T-helper 2 cell (primary cell): Measurements from ENCODE around the gene ALG6.
"Not testable (repeated sequence)": the region's sequence is repeated elsewhere in the genome, so short reads cannot be mapped to it uniquely, and the experiment has no call there.

Experiments used
- DNase-seq, 5 experiments: peaks; one replicate each; pipeline versions ENCODE4 v3.0.0 to v3.0.0-alpha.2; 2012 to 2022

Gene ALG6

GRCh38 chr1:63418101-63418500 lies 50.7 kb downstream of the ALG6 start:
- no peak for DNase-seq

GRCh38 chr1:63420746-63421145 lies 53.3 kb downstream of the ALG6 start:
- not testable (repeated sequence) for DNase-seq

- no peak for DNase-seq
Observed at GRCh38 chr1:63423649-63424048, 56.2 kb downstream of the ALG6 start.

- no peak for DNase-seq
Observed at GRCh38 chr1:63428815-63429214, 61.4 kb downstream of the ALG6 start.

- DNase-seq = no peak
Observed at GRCh38 chr1:63429281-63429680, 61.9 kb downstream of the ALG6 start.

- DNase-seq = no peak
Observed at GRCh38 chr1:63435161-63435560, 67.7 kb downstream of the ALG6 start.

DNA sequence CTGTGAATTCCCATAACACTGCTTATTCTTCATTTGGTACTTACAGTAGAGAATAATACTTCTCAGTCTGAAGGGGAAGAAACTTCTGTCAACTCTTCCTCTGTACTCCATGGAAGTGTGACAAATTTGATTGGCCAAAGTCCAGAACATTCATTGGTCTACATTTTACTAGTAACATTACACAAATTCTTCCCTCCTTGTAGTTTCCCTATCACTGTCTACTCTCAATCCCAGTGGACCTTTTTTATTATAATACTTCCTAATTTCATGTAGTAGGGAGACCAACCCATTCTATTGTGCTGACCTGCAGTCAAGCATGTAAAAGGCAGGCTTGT lies 74.7 kb downstream of the ALG6 start:
- DNase-seq = no peak

GRCh38 chr1:63448731-63449246 lies 81.4 kb downstream of the ALG6 start:
- DNase-seq = no peak

DNA sequence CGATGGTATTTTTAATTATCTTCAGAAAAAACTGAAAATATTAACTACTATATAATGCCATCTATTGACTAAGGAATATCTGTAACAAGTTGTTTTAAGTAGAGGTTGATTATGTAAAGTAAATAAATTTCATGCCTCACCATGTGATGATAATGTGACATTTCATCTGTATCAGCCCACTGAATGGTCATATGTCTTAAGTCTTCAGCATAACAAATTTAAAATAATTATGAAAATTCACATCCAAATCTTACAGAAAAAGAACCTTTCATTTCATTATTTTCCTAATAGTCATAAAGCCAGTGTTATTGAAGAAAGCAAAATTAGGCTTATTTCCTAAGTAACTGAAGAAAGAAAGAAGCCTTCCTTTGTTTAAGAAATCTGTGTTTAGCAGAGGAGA lies 83.0 kb downstream of the ALG6 start:
- DNase-seq = no peak

- no peak for DNase-seq
Observed at GRCh38 chr1:63453232-63453631, 85.8 kb downstream of the ALG6 start.

GRCh38 chr1:63454269-63454668 lies 86.8 kb downstream of the ALG6 start:
- DNase-seq = peak in 1 of 5 experiments; percentile 1

DNA sequence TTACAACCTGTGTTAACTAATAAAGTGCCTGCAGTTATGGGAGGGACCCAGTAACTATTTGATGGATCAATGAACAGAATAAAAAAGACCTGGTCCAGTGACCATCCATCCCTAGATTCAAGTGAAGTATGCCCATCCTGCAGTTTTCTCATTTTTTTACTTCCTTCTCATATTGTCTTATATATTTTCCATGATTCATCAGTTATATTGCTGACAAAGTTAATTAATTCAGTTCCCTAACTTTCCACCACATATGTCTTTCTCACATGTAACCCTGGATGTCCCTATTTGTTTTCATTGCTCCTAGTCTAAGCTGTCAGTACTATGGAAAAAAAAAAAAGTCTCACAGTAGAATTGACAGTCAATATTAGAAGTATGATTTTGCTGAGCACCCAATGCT lies 91.3 kb downstream of the ALG6 start:
- DNase-seq = no peak

DNA sequence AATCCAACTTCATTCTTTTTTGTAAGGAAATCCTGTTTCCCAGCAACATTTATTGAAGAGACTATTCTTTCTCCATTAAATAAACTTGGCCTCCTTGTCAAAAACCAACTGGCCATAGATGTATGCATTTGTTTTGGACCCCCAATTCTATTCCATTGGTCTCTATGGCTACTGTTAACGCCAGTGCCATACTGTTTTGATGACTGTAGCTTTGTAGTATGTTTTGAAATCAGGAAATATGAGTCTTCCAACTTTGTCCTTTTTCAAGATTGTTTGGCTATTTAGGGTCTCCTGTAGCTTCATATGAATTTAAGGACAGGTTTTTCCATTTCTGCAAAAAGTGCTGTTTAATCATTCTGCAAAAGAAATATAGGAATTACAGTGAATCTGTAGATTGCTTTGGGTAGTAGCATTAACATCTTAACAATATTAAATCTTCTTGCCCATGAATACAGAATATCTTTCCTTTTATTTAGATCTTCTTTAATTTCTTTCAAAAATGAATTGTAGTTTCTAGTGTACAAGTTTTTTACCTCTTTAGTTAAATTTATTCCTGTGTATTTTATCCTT lies 94.3 kb downstream of the ALG6 start:
- DNase-seq = no peak

- DNase-seq = peak in 1 of 5 experiments; percentile 4
Observed at GRCh38 chr1:63463248-63463647, 95.8 kb downstream of the ALG6 start.

DNA sequence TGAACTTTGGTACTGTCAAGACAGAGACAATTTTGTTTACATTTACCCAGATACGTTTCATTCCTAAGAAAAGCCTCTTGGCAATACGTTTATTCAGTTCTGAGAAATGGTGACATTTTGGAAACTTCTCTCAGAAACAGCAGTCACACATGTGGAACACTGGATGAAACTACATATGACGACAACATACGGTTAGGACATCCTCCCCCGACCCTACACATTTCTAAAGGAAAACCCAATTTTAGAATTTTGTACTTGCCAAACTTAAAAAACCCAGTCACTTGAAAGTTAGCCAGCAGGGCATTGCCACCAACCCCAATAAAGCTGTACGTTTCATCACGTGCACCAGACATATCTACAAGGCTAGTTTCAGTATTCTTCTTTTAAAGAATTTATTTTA lies 98.8 kb downstream of the ALG6 start:
- no peak for DNase-seq

DNA sequence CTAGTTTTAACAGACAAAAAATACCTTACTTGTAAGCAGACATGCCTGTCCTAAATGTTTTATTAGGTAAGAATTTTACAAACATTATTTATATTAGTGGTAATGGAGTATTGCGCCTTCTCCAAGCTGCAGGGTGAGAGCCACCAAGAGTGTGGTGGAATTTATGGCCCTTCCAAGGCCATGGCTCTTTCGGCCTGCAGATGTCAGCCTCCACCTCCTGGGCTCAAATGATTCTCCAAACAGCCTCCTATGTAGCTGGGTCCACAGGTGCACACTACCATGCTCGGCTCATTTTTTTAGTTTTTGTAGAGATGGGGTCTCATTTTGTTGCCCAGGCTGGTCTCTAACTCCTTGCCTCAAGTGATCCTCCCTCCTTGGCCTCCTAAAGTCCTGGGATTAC lies 99.3 kb downstream of the ALG6 start:
- DNase-seq = no peak

- DNase-seq = not testable (repeated sequence)
Observed at GRCh38 chr1:63468683-63469082, 101.3 kb downstream of the ALG6 start.

DNA sequence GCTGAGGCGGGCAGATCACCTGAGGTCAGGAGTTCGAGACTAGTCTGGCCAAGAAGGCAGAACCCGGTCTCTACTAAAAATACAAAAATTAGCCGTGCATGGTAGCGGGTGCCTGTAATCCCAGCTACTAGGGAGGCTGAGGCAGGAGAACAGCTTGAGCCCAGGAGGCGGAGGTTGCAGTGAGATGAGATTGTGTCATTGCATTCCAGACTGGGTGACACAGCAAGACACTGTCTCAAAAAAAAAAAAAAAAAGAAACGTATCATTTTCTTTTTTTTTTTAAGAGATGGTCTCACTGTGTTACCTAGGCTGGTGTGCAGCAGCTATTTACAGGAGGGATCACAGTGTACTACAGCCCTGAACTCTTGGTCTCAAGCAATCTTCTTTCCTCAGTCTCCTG lies 108.3 kb downstream of the ALG6 start:
- DNase-seq = no peak

- DNase-seq = no peak
Observed at GRCh38 chr1:63480057-63480456, 112.6 kb downstream of the ALG6 start.

GRCh38 chr1:63486629-63487028 lies 119.2 kb downstream of the ALG6 start:
- no peak for DNase-seq

GRCh38 chr1:63487336-63488065 lies 120.1 kb downstream of the ALG6 start:
- no peak for DNase-seq
